Hindlimb muscle (tissue), 1 donor: ENCODE results near the gene TMEM269. TPM values are rescaled to one million over a fixed set of nuclear protein-coding genes. Genes with fewer than 3 reads are reported as not detected.

ENCODE experiments used
- DNase-seq: peaks from one replicate; pipeline ENCODE4 v3.0.0-alpha.2; 2013
- polyA plus RNA-seq: library from polyadenylated mRNA; unstranded; fragments of 120-200 nt; gene quantifications from one replicate; pipeline ENCODE4 v1.2.1, GENCODE V29; 2013; ENCODE audit not compliant: insufficient read length

TMEM269 gene
- polyA plus RNA-seq, 1 donor = 0.79 TPM

DNA sequence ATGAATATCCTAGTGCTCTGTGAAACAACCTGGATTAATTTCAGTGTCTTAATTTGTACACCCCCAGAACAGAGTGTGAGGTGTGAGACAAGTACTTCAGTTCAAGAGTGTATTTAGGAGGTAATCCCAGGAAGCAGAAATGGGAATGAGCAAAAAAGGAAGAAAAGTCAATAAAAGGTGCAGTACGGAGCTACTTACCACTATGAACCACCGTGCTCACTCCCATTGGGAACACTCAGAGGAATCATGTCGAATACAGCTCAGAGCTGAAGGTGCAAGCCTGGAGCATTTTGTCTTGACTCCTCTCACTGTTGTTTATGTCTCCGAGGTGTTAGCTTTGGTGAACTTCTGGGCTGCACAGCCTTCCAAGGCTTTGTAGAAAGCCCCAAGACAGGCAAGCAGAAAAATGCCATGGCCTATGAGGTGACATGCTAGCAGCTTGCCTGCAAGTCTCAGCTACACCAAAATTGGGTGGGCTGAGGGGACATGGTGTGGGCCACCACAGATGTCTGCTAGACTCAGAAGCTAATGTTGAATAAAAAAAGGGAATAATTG is 39.8 kb downstream of the TMEM269 start:
- no peak for DNase-seq

DNA sequence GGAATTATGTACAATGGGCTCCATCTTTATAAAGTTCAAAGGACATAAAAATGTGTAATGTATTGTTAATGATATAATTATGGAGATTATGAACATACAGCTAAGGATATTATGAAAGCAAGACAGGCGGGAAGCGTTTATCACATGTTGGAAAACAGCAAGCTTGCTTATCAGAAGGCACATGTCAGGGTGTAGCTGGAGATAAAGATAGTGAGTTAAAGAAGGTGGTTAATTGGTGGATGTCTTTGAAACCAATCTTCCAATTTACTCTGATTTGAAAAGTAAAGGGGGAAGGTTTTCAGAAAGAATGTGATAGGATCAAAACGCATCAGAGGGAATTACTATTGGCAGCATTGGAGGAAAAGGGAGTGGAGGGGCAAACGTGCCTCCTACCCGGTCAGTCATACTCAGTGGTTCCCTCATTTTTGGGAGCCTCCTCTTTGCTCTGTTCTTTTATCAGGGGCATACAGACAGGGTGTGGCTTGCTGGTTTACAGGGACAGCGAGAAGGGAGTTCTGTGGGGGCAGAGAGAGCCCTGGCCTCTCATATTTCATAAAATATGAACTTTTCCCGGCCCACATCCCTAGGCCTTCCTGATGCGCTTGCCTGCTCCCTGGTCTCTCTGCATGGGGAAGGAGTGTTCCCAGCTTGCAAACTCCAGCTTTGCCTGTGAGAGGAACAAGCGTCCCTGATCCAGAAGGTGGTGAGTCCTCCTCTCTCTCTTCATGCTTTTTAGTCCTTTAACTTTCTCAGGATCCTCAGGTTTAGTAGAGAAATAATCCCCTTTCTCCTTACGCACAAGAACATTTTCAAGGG is 40.5 kb downstream of the TMEM269 start:
- DNase-seq = no peak

DNA sequence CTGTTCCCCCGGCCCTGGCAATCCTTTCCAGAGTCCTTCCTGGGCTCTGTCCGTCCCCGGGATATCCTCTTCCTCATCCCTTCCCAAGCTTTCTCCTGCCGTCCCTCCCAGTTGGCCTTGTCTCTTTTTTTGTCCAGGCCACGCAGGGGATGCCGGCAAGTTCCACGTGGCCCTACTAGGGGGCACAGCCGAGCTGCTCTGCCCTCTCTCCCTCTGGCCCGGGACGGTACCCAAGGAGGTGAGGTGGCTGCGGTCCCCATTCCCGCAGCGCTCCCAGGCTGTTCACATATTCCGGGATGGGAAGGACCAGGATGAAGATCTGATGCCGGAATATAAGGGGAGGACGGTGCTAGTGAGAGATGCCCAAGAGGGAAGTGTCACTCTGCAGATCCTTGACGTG is 45.8 kb downstream of the TMEM269 start:
- DNase-seq = no peak

DNA sequence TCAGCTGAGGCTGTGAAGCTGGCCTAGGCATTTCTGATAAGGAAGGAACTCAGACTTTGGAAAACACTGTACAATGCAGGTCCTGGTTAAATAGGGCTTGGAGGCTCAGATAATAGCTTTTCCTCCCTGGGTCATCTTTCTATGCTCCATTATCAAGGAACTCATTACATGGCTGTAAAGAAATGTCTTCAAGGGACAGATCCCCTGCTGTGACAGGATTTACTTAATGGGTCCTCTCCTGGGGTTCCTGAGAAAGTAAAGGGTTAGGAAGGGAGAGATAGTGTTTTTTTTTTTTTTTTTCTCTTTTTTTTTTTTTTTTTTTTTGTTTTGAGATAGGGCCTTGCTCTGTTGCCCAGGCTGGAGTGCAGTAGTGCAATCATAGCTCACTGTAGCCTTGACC is 46.5 kb downstream of the TMEM269 start:
- no peak for DNase-seq

DNA sequence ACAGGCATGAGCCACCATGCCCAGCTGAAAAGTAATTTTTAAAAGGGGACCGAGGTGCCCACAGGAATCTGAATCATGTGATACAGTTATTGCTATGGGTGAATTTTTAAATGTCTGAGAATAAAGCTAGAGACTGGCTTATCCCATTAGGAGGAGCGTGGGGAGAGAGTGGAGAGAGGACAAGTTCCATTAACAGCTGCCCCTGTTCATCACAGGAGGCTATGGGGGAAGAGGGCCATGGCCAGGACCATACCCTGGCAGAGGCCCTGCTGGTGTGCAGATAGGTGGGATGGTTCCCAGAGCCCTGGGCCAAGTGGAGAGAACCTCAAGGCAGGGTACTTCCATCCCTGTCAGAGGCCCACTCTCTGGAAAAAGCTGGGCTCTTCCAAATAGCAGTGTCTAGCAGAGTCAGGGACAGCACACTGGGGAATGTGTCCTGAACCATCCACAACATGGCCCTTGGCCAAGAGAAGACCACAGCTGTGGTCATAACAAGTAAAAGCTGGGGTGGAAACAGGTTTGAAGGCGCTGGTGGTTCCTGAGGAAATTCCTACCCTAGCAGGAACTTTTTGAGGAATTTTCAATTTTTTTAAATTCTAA is 48.0 kb downstream of the TMEM269 start:
- no peak for DNase-seq

DNA sequence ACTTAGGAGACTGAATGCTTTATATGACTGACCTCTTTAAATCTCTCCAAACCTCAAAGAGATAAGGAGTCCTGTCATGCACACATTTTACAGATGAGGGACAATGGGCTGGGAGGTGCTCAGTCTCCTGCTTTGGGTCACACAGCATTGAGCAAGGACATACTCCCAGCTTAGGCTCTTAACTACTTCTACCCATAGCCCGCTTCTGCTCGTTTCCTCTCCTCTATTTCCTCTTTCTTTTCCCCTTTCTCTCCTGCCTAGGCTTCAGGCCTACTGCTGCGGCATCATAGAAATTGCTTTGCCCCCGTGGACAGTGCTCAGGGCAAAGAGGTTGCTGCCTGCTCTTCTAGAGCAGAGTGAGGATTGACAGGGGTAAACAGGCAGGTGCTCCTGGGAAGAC is 49.2 kb downstream of the TMEM269 start:
- no peak for DNase-seq

DNA sequence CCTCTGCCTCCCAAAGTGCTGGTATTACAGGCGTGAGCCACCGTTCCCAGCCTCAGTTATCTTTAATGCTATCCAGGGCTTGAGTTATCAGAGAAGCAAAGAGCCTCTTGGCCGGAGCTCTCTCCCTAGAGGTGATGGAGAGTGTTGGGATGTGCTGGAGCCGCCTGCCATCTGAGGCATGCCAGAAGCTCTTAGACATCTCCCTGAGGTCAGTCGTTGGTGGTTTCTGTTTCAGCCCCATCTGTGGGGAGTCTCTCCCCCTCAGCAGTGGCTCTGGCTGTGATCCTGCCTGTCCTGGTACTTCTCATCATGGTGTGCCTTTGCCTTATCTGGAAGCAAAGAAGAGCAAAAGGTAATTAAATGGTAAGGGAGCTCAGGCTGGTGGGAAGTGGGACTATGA is 50.0 kb downstream of the TMEM269 start:
- no peak for DNase-seq

DNA sequence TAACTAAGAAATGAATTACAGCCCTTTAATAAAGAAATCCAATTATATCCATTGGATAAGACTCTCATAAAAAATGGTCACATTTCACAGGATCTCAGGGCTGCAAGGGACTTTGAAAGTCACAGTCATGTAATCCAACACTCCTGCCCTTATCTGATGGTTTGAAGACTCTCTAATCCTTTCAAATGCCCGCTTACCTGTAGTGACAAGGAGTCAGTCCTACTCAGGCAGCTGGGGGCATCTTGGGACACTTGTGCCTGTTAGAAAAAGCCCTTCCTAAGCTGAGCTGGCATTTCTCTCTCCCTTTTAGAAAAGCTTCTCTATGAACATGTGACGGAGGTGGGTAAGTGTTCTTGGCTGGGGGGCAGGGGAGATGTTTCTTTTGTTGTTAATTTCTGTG is 50.6 kb downstream of the TMEM269 start:
- no peak for DNase-seq

DNA sequence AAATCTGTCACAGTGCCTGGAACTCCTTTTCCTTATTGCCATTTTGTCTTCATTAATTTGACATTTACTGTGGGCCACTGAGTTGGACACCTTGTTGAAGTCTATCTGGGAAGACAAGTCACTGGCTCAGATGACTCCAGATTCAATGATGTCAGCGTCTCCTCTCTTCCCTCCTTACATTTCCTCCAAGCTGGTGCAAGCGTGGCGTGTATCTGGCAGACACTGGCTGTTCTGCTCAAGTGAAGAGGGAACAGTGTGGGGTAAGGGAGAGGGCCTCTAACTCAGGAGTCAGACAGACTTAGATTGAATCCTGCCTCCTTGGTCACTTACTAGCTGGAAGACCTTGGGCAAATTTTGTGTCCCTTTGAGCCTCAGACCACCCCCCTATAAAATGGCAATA is 52.9 kb downstream of the TMEM269 start:
- DNase-seq = no peak

DNA sequence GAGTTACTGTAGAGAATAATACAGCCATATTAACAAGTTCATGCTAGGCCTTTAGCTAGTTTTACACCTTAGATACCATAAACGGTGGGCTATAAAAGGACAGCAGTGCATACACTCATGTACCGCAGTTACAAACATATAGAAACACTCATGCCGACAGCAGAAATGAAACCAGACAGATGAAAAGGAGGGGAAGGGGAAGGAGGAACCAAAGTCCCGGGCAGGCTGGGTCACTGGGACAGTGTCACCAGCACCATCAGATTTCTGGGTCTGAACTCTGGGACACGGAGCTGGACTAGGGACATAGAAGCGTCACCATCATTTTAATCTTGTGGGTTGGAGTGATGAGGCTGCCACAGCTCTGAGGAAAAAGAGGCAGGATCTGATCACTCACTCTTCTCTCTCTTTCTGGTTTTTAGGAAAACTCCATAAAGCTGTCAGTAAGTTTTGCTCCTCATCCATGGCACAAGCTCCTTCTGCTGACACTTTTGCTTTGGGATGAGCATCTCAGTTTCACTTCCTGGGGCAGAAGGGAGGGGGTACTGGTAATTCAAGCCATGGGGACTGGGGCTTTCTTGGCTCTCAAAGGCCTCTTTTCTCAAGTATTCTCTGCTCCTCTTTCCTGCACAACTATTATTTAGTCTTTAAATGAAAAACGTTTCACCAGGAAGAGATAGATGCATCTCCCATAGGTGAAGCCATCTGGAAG is 53.8 kb downstream of the TMEM269 start:
- DNase-seq = no peak

DNA sequence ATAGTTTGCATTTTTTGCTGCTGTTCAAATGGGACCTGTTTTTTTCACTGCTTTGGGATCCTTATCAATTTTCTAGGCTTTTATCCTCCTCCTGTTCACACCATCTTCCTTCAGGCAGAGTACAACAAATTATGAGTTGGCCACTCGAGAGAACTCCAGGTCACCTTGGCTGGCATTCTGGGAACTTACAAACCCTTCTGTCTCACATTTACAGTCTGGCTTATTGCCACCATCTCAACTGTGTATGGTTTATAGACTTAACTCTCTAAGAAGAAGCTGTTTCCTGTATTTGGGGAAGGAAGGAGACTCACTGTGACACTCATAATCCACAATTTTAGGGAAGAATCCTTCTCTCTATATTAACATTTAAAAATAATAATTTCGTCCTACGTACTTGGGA is 56.2 kb downstream of the TMEM269 start:
- DNase-seq = no peak

DNA sequence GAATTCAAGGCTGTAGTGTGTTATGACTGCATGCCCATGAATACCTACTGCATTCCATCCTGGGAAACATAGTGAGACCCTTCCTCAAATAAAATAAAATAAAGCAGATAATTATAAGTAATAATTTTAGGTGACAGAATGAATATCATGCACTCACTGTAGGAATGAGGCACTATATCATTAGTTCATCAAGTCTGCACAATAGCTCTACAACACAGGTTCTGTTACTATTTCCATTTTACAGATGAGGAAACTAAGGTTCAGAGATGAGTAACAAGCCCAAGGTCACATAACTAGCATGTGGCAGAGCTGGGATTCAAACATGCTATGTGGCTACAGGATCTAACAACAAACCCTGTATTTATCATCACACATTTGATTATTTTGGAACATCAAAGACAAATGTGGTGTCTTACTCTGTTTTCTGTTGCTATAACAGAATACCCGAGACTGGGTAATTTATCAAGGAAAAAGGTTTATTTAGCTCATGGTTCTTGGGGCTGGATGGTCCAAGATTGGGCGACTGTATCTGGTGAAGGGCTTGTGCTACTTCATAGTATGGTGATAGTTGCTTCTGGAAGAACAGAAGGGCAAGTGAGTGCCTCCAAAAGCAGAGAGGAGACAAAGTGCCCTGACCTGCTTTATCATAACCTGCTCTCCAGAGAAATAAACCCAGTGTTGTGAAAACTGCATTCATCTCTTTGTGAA is 56.8 kb downstream of the TMEM269 start:
- DNase-seq = no peak

DNA sequence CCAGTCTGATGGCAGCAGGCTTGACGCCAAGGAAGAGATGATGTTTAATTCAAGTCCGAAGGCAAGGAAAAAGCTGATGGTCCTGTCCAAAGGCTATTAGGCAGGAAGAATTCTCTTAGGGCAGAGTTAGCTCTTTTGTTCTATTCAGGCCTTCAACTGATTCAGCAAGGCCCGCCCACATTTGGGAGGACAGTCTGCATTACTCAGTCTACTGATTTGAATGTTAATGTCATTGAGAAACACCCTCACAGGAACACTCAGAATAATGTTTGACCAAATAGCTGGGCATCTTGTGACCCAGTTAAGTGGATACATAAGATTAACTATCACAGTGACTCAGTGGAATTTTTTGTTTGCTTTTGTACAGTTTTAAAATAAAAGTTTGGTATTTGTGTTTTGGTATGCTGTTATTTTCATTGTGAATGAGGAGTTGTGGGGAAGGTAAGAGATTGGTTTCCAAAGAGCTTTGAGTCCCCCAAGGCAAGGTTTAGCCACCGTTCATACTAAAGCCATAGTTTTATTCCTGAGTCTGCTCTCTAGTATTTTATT is 59.9 kb downstream of the TMEM269 start:
- no peak for DNase-seq

DNA sequence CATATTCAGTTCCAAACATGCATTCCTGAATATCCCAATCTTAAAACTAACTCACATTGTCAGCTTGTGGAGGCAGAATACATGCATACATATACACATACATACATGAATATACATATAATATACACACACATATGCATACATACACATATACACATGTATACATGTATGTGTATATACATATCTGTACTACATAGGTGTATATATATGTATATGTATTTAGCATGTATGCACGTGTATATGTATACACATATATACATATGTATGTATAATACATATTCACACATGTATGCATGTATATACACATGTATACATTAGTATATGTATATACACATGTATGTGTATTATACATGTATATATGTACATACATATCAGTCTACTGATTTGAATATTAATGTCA is 60.4 kb downstream of the TMEM269 start:
- no peak for DNase-seq

DNA sequence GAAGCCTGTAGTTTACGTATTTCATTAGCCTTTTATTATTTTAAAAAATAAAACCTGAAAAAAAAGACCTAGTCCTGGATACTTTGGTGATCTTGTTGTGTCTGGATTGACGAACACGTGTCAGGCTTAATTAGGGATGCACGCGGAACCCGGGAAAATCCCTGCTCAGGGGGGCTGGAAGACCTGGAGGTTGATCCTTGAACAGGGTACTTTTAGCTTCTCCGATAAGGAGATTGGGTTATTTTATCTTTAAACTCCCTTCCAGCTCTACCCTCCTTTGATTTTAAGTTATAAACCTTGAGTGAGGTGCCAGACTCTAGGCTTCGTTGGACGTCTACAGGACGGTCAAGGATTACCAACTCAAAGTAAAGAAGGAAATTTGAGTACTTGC is 61.1 kb downstream of the TMEM269 start:
- no peak for DNase-seq

DNA sequence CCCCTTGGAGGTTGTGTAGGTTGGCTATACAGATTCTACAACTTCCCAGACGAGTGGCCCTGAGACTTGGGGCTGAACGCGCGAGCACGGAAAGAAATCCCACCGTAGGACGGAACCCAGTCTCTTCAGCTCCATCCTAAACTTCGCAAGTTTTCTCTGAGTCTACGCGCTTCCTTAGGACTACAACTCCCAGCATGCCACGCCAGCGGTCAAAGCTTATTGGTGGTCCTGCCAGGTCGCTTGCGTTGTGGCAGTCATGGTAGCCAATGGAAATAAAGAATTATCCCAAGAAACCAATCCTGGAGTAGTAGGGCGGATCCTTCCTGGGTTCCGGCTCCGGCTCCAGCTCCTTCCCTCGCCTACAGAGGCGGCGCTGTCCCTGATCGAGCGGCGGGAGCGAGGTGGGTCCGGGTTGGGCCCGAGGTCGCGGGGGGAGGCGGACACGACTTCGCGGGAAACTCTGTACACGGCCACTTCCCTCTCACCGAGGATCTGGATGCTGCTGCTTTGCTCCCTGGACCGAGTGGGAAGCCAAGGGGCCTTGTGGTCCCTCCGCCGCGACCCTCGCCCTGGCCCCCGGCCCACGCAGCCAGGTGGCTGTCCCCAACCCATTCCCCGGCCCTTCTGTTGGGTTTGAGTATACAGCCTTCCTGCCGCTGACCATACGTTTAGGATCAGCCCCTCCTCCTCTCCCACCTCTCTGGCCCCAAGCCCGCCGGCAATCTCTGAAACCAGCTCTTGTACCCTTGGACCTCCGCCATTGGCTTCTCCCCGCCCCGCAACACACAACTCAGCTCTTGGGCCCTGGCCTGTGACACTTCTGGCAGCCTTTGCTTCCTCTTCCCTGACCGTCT is 61.7 kb downstream of the TMEM269 start, which contains the start of gene ZNF691:
Gene ZNF691, plus strand, starts transcription at position 357 of the 854 bp plus-strand sequence. CDS start 3,046 bp downstream, outside the sequence.
- DNase-seq = peak; percentile 95

DNA sequence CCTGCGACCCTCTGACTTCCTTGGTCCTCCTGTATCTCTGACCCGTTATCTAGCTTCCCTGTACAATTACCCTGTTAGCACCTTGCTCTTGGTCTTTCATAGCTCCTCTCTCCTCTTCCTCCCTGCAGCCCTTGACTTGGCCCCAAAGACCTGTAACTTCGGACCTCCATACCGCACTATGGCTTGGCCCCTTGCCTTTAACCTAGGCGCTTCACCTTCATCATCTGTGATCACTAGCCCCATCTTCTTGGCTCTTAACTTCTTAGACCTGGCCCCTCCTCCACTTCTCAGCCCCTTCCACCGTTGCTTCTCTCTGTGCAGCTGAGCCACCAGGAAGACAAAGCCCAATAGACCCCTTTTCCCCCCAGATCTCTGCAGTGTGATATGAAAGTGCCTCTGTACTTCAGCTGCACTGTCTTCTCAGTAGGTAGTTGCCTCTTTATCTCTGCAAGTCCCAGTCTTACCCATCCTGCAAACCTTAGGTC is 62.4 kb downstream of the TMEM269 start:
- no peak for DNase-seq

DNA sequence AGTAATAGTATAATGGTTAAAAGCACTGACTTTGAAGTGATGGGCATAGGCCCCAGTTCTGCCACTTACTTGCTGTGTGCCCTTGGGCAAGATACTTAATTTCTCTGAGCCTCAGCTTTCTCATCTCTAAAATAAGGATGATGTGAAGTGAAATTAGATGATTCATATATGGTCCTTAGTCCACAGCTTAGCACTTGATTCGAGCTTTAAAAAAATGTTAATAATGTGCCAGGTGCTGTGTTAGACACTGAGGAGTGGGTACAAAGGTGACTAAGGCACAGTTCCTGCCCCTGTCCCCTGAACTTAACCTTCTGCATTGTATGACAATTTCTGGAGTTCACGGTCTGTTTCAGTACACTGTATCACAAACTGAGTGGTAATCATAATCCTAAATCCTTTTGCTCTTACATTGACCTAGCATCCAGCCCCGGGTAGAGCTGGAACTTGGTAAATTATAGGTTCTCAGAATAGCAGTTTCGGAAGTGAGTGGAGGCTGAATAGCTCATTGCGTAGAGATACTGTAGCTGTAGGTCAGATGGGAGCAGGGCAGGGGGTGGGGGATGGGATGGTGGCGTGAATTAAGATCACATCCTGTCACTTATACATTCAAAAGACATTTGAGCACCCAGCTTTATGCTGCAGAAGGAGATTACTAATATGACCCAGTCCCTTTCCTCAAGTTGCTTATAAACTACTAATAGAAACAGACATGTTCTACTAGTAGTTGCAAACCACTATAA is 63.1 kb downstream of the TMEM269 start:
- DNase-seq = no peak

DNA sequence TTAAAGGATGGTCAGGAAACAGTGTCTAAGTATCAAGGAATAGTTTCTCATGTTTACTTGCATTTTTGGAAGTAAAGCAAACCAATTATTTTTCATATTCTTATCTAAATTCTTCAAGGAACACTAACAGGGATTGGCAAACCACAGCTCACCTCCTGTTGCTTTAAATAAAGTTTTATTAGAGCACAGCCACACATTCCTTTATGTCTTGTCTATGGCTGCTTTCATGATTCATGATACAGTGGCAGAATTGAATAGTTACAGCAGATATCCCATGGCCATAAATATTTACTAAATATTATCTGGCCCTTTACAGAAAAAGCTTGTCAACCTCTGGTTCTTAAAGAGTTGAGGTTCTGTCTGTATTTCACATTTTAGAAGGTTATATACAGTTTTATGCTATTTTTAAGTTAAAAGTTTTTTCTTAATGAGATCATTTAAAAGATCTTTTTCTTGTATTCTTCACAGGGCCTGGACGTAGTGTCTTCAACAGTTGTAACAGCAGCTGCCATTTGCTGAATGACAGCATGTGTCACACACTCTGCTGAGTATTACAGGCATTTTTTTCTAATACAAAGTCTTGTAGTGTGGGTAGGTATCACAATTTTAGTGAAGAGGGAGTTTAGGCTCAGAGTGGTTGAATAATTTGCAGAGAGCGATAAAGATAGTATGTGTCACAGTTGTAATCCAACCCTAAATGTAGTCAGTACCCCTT is 64.2 kb downstream of the TMEM269 start:
- DNase-seq = no peak

DNA sequence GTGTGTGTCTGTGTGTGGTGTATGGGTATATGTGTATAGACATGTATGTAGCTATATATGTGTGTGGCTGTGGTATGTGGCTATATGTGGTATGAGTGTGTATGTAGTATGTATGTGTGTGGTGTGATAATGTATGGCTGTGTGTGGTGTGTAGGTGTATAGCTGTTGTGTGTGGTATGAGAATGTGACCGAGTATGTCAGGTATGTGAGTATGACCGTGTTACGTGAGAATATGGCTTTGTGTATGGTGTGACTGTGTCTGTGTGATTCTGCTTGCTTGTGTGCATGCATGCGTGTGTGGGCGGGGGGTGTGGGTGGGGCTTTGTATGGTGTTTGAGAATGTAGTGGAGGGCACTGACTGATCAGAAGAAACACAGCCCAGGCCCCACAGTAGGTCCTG is 65.2 kb downstream of the TMEM269 start:
- no peak for DNase-seq
